Kasumi-1 (cell line): Measurements from ENCODE around the gene MRC1.

Experiments used
- DNase-seq, 2 experiments: peaks; one replicate each; lab custom pipeline; 2025; lab: John Stamatoyannopoulos, UW

The MRC1 gene

GRCh38 chr10:17808971-17809841 is at the start of gene MRC1:
Gene MRC1, plus strand, starts transcription at chr10:17809348. Its CDS starts 118 bp downstream, at chr10:17809466.
- DNase-seq: peak in 1 of 2 experiments; percentile 8

GRCh38 chr10:17764142-17764541 is 45.0 kb upstream of the MRC1 start:
- no peak for DNase-seq

DNA sequence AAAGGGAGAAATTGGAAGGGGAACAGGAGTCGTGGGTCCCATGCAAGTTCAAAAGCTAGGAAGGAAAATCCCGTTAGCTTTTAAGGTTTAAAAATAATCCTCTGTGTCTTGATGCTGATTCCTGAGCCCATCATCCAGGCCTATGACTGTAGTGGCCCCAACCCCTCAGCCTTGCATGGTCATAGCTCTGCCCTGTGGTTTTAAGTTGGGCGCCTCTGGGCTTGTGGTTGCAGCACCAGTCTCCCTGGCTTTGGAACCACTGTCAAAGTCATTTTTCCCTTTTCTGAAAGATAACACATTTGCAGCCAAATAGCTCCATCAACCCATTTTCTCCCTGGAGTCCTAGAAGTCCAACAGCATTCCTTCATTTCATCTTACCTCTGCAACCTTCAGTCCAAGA is 43.5 kb upstream of the MRC1 start:
- DNase-seq: no peak

DNA sequence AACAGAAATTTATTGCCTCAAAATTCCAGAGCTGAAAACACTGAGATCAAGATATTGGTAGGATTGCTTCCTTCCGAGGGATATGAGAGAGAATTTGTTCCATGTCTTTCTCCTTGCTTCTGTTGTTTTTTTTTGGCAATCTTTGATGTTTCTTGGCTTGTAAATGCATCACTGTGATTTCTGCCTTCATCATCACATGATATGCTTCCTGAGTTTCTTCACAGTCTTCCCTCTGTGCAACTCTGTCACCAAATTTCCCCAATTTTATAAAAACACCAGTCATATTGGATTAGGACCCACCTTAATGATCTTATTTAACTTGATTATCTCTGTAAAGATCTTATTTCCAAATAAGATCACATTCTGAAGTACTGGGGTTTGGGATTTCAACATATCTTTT is 42.4 kb upstream of the MRC1 start:
- no peak for DNase-seq

DNA sequence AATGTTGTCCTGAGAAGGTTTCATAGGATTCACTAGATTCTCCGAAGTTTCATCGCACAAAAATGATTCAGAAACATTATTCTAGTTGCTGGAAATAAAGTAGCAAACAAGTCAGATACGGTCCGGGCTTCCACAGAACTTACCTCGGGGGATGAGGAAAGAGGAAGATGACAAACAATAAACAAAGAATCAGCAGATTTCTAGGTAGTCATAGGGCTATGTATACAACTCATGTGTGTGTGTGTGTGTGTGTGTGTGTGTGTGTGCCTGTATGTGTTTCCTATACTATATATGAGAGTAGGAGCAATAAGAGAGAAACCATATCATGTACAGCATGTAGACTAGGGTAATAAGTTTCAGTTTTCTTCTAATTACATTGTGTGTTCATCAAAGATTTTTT is 40.7 kb upstream of the MRC1 start:
- no peak for DNase-seq

- peak in 1 of 2 experiments; percentile 19 for DNase-seq
Measured at GRCh38 chr10:17768957-17769356, 40.2 kb upstream of the MRC1 start.

DNA sequence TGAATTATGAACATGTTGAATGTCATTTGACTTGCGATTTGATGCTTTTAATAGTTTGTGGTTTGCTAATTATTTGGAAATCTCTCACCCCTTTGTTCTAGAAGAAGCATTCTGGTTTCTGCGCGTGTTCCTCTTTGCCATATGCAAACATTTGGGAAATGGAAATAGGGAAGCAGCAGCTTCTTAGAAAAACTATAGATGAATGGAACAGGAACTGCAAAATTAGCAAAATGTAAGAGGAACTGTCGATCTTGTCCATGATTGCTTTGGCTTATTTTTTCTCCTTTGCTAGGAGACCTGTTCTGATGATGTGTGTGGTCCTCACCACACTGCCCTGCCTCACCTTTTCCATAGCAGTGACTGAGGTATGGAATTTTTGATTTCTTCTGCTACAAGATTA is 38.1 kb upstream of the MRC1 start:
- peak; percentile 62 to 68 for DNase-seq

DNA sequence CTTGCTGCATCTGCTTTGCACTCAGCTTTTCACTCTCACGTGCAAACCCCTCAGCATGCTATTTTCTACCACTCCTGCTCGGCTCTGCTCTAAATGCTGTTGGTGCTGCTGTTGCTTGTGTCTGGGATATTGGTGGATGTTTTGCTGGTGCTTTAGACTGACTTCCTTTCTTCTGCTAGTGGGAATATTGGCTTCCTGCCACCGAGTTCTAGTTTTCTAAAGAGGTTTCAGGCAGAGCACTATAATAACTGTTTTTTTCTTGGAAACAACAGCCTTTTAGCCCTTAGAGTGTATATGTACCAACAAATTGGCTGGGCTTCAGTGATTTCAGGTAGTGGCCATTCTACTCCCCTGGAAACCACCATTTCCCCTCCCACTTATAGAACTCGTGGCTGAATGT is 29.4 kb upstream of the MRC1 start:
- peak in 1 of 2 experiments; percentile 31 for DNase-seq

DNA sequence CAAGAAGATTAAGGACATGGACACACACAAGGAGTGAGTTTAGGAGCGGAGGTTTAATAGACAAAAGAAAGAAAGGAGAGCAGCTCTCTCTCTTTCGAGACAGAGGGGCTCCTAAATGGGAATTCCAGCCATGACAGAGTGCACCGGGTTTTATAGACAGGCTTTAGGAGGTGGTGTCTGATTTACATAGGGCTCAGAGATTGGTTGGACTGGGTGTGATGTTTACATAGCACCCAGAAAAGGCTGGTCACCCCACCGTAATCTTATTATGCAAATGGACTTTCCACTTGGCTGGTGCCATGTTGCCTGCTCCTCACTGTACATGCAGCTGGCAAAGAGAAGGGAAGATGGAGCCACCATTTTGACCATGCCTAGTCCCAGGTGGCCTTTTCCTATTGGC is 28.4 kb upstream of the MRC1 start:
- no peak for DNase-seq

GRCh38 chr10:17781856-17782255 is 27.3 kb upstream of the MRC1 start:
- no peak for DNase-seq

DNA sequence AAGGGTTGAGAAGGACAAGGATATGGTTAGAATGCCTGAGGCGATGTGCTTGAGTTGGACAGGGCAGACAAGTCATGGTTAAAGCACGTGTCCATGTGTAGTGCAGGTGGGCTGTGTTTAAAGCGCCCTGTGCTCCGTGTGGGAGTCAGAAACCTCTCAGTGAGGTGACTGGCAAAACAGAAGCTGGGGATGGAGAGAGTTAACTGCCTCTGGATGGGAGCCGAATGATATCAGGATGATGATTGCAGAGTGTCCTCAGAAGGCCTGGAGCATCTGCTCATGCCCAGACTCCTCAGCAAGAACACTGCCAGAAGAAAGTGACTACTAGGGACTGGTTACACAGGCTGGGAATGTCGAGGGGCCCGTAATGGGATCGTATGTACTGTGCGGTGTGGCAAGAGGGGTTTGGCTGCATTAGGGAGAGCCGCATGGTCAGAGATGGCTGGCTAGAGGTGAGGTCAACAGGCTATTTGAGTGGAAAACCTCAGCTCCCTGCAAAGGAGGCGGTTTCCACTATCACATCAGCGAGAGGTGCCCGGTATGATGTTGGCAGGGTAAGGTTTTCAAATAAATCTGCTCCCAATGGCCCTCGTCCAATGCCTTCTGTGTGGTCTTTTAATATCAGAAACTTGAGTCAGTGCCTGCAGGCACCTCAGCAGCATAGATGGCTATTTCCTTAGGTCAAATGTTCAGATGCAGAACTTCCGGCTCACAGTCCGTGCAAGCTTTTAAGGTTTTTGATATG is 26.1 kb upstream of the MRC1 start:
- DNase-seq: no peak

DNA sequence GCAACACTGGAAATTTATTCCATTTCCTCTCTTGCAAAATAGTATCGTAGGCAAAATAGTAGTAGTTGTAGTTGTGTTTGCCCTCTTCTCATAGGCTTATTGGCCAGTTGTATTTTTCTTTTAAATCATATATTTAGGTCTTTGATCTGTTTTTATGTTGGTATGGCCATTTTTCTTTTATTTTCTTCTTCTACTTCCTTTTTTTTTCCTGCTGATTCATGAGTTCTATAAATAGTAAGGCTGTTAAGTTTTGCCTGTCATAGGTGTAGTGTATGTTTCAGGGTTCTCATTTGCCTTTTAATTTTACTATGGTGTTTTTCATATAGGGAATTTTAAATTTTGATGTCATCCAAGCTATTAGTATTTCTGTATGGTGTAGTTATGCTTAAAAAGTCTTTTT is 25.4 kb upstream of the MRC1 start:
- peak; percentile 44 to 48 for DNase-seq

DNA sequence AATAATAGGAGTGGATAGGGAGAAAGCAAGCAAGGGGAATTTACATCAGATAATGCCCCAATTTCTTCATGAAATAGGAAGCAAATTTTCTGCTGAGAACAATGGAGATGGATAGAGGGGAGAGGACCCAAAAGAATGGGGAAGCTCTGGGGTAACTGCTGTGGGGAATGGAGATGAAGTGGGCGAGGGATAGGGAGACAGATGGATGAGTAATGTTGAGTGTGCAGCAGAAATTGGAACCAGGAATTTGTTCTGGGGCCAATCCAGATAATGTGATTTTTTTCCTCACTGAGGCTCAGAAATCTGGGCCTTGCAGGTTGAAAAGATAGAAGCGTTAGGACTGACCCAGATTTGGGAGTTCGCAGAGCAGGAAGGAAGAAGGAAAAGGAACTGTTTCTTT is 24.5 kb upstream of the MRC1 start:
- no peak for DNase-seq

DNA sequence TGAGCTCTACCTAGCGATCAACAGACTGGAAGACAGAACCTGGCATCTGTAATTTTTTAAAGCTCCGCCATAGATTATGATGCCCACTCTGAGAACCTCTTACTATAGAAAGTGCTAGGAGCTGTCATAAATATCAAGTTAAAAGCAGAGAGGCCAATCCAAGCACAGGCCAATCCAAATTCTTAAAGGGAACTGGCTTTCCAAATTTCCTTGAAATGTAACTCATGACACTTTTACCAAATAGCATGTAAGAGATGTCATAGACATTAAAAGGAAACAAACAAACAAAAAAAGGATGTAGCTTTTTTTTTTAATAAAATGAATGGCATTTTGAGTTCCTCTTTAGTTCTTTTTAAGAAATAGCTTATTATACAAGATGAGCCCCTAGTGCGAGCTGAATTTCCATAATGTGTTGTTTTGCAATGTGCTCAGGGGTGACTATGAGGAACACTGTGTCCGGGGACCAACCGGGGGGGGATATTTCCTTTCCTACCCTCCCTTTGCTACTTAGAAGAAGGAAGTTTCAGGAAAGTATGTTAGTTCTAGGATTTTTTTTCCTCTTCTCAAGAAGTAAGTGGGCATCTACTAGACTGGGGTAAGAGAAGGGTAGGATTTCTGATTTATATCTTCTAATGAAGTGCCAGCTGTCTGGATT is 23.7 kb upstream of the MRC1 start:
- DNase-seq: peak; percentile 20 to 21

GRCh38 chr10:17787087-17787961 is 21.8 kb upstream of the MRC1 start:
- no peak for DNase-seq

DNA sequence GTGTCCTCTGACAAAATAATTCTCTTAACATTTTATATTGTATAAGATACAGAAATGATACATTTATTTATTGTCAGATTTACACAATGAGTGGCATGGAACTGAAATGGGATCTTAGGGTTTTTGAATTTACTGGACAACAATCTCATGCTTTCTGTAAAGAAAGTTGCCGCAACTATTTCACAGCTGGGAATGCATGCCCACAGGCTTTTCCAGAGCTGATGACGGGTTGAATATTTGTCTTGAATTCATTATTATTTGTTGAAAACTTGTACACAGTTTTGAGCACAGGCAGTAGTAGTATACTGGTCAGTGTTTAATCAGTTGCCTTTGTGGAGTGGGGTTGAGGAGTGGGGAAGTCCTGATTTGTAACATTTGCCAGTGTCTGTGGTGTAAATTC is 20.5 kb upstream of the MRC1 start:
- no peak for DNase-seq

- no peak for DNase-seq
Measured at GRCh38 chr10:17789396-17789795, 19.8 kb upstream of the MRC1 start.

- no peak for DNase-seq
Measured at GRCh38 chr10:17790651-17791050, 18.5 kb upstream of the MRC1 start.

- peak; percentile 37 to 50 for DNase-seq
Measured at GRCh38 chr10:17792991-17793390, 16.2 kb upstream of the MRC1 start.

- DNase-seq: no peak
Measured at GRCh38 chr10:17793823-17794644, 15.1 kb upstream of the MRC1 start.

- DNase-seq: no peak
Measured at GRCh38 chr10:17795083-17795482, 14.1 kb upstream of the MRC1 start.
